Middle frontal gyrus (tissue), 1 donor: Measurements from ENCODE around the gene APOL6.
"Not testable (repeated sequence)": the region's sequence is repeated elsewhere in the genome, so short reads cannot be mapped to it uniquely, and the experiment has no call there.

Source experiments
- DNase-seq: peaks from one replicate; pipeline ENCODE4 v3.0.0-alpha.2; 2015; ENCODE audit warnings: low spot score; ENCODE audit errors: extremely low spot score

Gene APOL6

DNA sequence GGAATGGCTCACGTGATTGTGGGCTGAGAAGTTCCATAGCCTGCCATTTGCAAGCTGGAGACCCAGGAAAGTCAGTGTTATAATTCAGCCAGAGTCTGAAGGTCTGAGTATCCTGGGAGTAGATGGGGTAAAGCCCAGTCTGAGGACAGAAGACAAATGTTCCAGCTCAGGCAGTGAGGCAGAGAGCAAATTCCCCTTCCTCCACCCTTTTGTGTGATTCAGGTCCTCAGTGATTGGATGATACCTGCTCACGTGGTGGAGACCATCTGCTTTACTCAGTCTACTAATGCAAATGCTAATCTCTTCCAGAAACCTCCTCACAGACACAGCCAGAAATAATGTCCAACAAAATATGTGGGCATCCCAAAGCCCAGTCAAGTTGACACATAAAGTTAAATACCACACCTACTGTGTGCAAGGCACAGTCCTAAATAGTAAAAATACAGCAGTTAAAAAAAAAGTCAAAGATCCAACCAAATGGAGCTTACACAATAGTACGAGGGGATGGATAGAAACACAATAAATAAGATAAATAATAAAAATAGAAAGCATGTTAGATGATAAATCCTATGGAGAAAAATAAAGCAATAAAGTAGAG lies 13.2 kb upstream of the APOL6 start:
- DNase-seq: no peak

GRCh38 chr22:35637254-35637653 lies 11.0 kb upstream of the APOL6 start:
- DNase-seq: no peak

- no peak for DNase-seq
Measured at GRCh38 chr22:35638001-35638400, 10.2 kb upstream of the APOL6 start.

GRCh38 chr22:35638410-35638809 lies 9.8 kb upstream of the APOL6 start:
- DNase-seq: no peak

DNA sequence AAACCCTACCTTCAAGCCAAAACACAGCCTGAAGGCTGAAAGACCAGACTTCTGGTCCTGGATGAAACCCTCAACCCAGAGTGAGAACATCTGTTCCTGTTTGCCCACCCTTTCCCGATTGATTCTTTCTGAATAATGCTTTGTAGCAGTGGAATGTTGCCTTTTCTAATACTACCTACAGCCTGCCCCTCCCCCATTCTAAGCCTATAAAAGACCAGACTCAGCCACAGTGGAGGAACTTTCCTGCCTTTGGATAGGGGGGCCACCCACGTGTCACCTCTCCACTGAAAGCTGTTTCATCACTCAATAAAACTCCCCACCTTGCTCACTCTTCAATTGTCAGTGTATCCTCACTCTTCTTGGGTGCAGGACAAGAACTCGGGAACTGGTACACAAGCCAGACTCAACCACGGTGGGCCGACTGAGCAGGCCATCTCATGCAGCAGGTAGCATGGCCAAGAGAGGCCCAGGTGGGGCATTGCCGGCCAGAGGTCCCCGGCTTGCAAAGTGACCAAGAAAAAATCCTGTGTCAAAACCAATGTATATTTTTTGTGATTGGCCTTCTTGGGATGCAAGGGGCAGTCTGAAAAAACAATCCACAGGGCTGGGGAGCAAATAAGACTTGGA lies 6.6 kb upstream of the APOL6 start:
- DNase-seq: no peak

- DNase-seq: no peak
Measured at GRCh38 chr22:35642305-35642741, 5.9 kb upstream of the APOL6 start.

DNA sequence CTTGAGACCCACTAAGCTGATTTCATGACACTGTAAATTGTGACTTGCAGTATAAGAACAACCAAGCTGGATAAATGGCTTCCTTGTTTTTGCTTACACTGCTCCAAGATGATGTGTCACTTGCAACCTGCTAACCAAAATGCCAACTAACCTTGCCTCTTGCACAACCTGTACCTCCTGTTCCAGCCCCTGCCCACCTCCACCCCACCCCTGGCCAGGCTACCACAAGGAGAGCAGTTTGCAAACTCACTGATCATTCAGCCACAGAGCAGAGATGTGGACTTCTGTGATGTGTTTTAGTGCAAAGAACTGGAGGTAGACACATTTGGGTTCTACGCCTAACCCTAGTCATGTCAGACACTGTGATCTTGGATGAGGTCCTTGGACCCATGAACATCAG lies 4.3 kb upstream of the APOL6 start:
- no peak for DNase-seq

DNA sequence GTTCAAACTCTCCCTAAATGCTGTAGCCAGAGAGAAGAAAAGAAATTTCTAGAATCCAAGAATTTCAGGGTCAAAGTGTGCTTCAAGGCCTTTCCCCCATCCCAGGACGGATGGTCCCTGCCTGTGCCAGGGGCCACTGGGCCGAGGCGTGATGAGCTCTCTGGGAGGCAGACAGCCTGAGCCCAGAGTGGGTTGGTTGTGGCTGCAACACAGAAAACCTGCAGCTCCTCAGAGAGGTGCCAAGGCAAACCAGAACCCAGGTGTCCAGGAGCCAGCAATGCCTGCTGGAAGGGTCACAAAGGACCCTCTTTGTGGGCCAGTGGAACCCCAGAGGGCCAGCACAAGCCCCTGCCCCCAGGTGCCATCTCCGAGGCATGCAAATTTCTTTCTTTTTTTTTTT lies 2.6 kb upstream of the APOL6 start:
- DNase-seq: no peak

GRCh38 chr22:35649026-35649553 lies 844 bp downstream of the APOL6 start:
- no peak for DNase-seq

- DNase-seq: no peak
Measured at GRCh38 chr22:35649636-35650250, 1.5 kb downstream of the APOL6 start.

- no peak for DNase-seq
Measured at GRCh38 chr22:35651085-35651484, 2.8 kb downstream of the APOL6 start.

DNA sequence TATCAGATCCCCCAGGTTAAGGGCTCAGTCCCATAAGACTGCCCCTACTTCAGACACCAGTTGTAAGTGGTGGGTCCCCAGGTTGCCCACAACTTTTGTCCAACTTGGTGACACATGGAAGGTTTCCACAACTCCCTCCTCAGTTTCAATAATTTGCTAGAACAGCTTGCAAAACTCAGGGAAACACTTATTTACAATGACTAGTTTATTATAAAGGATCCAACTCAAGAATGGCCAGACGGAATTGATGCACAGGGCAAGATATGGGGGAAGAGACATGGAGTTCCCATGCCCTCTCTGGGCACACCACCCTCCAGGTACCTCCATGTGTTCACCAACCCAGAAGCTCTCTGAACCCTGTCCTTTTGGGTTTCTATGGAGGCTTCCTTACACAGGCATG lies 5.6 kb downstream of the APOL6 start:
- DNase-seq: no peak

DNA sequence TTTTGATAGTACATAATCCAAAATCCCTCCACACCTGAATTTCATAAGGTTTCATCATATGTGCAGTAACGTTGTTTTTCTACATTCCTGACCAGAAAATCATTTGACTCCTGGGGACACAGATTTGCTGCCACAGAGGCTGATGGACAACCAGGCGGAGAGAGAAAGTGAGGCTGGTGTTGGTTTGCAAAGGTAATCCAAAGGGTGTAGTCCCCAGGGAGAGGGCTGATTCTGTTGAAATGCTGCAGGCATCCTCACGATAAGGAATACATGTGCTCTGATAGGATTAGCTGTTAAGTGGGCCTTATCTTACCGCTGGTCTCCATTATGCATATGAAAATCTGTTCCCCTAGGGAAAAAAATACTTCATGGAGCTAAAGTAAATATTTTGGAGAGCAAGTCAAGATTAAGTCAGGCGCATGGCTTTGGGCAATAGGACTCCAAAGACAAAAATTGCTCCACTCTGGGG lies 8.1 kb downstream of the APOL6 start:
- no peak for DNase-seq

DNA sequence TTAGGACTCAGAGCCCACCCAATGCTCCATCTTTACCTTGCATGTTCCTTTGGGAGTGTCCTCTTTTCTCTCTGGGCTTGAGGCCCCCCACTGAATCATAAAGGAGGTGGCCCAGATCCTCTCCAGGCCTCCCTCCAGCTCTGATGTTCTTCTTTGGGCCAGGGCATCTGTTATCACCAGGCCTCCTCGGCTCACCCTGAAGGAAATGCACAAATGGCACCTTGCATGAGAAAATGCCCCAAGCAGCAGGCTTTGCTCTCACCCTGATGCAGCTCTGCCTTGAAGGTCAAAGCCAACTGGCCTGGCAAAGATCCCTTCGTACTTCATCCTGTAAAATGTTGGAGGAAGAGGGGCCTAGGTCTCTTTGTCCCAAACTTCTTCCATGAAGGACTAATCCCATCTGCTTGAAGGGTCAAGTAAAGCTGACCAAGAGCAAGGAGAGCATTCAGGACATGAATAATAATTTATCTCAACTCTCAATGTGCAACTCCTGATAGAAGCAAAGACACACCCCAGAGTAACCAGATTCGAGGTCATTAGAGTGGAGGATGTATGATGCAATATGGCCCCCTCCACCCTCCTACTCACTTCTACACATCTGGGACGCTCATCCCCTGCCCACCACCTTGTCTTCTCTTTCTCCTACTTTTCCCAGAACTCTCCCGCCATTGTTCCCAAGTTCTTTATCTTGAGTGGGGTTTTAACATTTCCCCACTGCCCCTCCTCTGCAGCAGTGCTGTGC lies 9.5 kb downstream of the APOL6 start:
- no peak for DNase-seq

GRCh38 chr22:35660291-35661127 lies 12.3 kb downstream of the APOL6 start:
- DNase-seq: no peak

GRCh38 chr22:35661464-35661863 lies 13.2 kb downstream of the APOL6 start:
- DNase-seq: no peak

- no peak for DNase-seq
Measured at GRCh38 chr22:35662914-35663313, 14.7 kb downstream of the APOL6 start.

DNA sequence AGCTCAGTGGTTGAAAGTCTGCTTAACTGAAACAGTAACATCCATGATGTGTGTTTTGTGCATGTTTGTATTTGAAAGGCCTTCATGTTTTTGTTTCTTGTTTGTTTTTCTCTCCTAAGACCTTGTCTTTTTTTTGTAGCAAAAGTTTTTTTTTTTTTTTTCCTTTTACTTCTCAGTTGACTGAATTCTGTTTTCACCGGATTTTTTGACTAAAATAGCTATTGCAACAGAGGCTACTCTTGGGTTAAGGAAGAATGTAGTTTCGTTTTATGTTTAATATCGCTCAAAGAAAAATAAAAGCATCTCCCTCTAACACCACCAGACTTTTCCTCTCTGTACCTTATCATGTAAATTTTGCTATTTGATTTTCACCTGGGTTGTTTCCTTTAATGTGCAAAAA lies 15.1 kb downstream of the APOL6 start:
- no peak for DNase-seq

DNA sequence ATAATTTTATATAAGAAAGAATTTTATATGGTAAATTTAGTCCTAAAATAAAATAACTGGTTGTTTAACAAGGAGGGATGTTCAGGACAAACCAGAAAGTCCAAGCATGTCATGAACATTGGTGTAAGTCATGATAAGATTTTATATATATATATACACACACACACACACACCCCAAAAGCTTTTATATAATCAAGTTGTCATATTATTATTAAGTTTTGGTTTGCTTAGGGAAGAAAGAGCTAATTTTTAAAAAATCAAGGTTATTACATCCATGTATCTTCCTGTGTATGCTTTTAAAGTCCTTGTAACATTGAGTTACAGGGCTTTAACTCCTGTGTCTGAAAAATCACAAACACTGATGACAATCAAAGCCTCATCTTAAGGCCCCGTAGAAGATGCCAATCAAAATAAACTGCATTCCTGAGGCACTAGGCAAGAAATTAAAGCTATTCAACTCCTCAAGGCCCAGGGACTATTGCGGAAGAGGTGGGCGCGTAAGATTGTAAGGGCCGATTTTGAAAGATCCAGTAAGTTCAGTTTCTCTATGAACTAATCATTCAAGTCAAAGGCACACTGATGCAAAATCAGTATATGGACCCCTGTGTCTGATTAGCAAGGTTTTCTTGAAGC lies 16.8 kb downstream of the APOL6 start:
- DNase-seq: no peak

DNA sequence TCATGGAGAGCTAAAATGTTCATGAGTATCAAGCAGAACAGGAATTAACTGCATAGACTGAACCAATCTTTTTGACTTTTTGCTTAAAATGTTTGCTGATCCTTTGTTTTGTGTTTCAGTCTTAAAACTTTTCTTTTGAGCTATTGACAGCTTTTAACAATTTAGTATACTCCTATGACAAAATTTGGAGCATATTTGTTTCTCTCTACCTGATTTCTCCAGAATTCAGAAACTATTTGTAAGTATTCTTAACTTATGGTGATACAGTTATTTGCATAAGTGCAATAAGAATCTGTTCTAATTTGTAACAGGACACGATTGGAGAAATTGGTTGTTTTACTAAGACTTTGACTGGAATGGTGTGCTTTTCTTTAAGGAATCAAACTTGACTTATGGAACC lies 18.5 kb downstream of the APOL6 start:
- DNase-seq: not testable (repeated sequence)

DNA sequence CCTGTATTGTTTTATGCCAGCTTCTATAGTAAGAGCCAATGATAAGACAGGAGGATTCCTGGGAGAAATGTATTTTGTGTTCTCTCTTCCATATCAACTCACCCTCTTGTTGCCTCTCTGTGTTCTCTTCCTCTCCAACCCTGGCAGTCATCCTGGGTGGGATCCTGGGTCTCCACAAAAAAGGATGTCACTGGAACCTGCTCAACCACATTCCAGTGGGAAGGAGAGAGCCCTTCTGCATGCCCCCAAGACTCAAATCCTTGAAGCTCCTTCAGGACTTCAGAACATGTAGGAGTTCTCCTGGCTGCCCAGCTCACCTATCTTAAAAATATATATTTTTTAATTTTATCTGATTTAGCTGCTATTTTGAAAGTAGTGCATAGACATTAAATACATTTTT lies 26.1 kb downstream of the APOL6 start:
- no peak for DNase-seq
